GM21825 (cell line): ENCODE measurements around the gene UBL7.

ENCODE experiments used
- ATAC-seq: cut with Tn5 transposase; IDR thresholded peaks from one replicate; pipeline ENCODE4 v1.9.1; 2021; ENCODE audit warnings: mild to moderate bottlenecking, moderate library complexity; ENCODE audit not compliant: unreplicated experiment

The UBL7 gene

DNA sequence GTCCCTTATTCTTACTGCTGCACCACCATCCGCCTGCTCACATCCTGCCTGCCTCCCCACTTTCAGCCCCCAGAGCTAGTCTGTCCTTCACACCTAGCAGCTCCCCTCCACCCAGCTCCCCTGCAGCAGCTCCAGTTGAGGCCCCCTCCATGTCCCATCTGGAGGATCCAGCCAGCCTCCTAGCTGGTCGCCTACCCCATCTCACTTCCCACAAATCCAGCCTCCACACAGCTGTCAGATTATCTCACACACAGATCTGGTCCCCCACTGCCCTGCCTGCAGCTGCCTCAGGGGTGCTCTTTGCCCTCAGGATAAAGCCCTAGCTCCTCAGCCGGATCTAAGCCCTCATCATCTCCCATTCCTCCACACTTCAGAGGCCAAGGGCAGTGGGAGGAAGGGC, 18.4 kb downstream of the UBL7 start:
- ATAC-seq = no peak

- ATAC-seq = no peak
Observed at GRCh38 chr15:74442063-74442462, 18.9 kb downstream of the UBL7 start.

GRCh38 chr15:74441248-74441941, 19.6 kb downstream of the UBL7 start:
- no peak for ATAC-seq

DNA sequence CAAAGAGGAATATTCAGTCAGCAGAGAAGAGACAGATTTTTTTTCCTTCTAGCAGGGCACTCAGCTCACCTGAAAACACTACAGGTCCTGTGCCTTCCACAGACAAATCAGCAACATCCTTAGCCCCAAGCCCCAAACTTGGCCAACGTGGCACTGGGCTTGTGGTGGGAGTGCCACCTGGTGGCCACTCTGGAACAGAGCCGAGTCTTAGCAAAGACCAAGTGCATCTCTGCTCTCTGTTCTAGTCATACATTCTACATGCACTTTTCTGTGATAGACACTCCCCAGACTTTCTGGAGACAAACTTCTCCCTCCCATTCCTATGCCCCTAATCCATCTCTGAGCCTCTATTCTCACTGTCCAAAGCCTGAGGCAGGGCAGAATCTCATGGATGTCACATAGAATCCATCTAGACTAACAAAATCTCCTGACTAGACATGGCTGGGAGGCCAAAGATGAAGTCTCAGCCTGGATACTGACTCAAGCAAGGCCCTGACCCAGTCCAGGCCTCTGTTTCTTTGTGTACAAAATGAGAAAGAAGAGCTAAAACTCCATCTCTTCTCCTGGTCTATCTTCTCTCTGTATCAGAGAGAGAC, 22.1 kb downstream of the UBL7 start:
- peak; percentile 45 for ATAC-seq

DNA sequence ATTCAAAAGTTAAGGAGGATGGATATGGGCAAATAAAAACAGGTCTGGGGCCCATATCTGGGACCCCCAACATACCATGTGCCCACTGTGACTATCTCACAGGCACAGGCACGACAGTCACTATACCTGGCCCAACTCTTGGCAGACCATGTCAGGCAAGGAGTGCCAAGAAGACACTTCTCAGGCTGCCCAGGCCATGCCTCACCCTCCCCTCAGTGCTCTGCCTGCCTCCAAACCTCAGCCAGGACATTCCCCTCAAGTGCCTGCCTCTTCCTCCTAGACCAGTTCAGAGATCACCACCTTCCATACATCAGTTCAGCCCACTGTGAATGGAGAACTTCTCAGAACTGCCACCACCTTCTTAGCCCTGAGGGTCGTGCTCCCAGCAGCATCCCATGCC, 22.8 kb downstream of the UBL7 start:
- no peak for ATAC-seq

GRCh38 chr15:74434263-74435136, 26.5 kb downstream of the UBL7 start:
- no peak for ATAC-seq

DNA sequence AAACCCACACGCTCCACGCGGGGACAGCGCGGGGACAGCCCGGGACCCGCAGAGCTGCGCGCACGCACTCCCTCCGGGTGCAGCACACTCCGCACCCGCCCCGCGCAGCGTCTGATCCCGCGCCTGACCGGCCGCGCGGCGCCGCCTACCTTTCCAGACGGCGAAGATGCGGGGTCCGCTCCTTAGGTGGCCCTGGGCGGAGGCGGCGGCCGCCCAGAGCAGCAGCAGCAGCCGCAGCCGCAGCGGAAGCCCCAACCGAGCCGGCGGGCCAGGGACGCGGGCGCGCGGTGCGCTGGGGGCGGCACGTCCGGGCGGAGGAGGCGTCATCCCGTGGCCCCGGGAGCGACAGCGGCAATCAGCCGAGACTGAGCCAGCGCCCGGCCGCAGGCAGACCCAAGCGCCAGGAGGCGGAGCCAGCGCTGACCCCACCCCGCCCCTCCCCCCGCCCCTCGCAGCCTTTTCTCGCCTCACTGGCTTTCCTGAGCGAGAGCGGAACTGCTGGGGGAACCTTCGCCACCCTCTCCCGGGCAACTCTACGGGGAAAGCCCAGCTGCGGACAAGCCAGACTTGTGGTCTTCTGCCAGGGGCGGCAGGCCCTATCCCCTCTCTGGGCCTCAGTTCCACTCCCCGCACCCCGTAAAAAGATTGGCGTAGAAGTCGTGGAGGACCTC, 27.2 kb downstream of the UBL7 start, which contains the start of gene SEMA7A:
SEMA7A (minus strand) TSS at position 367 of the 671 bp plus-strand sequence; CDS start at position 327, 40 bp downstream.
- ATAC-seq = peak; percentile 64

GRCh38 chr15:74432968-74433591, 27.9 kb downstream of the UBL7 start:
- peak; percentile 10 for ATAC-seq

DNA sequence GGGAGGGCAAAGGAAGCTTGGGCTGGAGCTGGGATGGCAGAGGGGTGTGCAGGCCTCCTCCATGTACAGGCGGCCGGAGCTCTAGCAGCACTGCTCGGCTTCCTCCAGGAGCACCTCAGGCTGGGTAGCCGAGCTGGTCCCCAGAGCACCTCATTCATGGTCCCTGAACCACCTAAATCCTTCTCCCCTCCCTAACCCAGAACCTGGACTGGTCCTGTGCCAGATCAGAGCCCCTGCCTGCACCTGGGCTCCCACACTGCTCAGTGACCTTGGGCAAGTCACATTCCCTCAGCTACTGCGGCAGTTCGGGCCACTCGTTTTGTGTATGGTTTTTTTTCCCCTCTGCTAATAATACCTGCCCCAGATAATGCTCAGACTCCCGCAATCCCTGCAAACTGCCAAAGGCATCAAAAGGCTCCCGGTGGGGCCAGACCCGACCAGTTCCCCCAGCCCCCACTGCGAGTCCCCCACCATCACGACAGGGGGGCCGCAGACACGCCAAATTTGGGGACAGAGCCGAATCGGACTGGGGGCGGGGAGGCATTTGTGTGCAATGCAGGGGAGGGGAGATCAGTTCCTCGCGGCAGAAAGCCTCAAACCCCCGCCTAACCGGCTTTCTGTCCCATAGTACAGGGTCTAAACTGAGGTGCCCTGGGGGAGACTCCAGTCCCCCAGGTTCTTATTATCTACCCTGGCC, 28.5 kb downstream of the UBL7 start:
- no peak for ATAC-seq

GRCh38 chr15:74431645-74432044, 29.3 kb downstream of the UBL7 start:
- no peak for ATAC-seq

DNA sequence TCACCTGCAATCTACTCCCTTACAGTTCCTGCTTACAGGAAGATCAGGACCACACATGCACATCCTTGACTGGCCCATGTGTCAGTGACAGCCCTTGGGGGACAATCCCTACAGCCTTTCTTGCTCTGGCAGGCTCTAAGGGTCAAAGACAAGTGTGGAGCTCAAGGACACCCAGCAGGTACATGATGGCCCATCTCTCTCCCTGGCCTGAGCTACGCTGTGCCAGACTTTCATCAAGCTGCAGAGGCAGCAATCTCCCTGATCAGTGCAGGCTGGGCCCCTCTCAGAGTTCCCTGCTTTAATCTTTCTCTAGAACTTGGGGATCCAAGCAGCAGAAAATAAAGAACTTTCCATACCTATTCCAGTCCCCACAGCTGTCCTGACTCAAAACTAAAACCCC, 29.8 kb downstream of the UBL7 start:
- ATAC-seq = no peak

- ATAC-seq = no peak
Observed at GRCh38 chr15:74430510-74430951, 30.4 kb downstream of the UBL7 start.

DNA sequence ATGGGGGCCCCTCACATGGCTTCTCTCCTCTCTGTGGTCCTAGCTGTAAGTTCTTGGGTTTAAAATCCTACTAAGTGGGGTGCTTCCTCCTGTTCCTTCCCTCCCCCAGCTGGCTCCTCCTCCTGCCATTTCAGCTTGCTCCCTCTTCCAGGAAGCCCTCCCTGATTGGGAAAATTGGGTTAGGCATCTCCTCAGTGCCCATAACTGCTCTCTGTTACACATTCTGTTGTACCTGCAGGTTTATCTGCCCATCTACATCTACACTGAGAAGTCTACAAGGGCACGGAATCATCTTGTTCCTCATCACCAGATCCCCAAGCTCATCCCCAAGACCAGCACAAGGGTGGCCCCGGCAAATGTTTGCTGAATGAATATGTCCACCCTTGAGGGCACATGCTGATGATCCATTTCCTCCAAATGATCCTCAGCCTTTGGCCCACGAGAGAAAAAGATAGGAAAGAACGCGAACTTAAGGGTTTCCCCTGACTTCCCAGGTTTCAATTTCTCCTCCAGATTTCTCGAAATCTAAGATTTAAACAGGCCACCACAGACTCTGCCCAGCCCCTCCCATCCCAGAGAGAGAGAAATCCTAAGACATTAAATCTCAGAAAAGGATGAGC, 31.1 kb downstream of the UBL7 start:
- no peak for ATAC-seq

DNA sequence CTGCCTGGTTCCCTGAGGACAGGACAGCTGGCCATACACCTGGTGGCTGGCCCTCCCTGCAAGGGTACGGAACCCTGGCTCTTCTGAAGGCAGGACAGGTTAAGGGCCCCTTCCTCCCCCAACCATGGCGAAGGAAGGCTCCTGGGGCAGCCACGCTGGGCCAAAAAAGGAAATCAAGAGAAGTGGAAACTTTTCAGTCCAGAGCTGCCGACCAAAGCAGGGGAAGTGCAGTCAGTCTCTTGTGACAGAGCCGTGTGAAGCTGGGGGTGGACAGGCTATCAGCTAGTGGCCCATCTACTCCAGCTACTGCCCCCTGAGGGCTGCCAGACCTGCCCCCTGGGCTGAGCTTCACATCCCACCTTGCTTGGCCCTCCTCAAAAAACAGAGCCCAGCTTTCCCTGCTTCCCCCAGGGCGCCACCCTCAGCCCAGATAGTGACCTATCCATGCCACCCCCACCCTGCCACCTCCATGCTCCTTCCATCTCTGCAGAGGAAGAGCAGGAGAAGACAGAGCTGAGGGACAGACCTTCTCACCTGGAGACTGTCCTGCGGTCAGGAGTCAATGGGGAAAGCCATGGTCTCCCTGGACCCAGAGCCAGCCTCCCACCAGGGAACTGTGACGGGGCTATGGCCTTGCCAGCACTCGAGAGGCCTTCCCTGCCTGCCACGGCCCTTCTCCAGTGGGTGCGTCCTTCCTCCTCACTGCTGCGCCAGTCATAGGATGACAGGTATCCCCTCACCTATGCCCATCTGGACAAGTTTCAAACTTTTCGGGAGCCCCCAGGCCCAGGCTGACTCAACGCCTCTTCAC, 31.8 kb downstream of the UBL7 start:
- no peak for ATAC-seq

DNA sequence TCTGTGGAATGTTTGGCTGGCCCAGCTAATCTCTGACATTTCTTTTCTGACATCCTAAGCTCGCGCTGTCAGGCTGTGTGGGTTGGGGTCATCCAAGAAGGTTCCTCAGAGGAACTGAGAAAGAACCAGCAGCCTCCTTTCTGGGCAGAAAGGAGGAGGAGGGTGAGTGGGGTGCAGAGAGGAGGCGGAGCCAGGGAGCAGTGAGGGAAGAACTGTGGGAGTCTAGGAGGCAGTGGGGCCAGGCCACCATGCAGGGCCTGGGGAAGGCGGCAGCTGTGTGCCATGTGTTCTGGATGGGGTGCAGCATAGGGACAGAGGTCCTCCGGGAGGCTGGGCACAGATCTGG, 32.5 kb downstream of the UBL7 start:
- ATAC-seq = no peak

DNA sequence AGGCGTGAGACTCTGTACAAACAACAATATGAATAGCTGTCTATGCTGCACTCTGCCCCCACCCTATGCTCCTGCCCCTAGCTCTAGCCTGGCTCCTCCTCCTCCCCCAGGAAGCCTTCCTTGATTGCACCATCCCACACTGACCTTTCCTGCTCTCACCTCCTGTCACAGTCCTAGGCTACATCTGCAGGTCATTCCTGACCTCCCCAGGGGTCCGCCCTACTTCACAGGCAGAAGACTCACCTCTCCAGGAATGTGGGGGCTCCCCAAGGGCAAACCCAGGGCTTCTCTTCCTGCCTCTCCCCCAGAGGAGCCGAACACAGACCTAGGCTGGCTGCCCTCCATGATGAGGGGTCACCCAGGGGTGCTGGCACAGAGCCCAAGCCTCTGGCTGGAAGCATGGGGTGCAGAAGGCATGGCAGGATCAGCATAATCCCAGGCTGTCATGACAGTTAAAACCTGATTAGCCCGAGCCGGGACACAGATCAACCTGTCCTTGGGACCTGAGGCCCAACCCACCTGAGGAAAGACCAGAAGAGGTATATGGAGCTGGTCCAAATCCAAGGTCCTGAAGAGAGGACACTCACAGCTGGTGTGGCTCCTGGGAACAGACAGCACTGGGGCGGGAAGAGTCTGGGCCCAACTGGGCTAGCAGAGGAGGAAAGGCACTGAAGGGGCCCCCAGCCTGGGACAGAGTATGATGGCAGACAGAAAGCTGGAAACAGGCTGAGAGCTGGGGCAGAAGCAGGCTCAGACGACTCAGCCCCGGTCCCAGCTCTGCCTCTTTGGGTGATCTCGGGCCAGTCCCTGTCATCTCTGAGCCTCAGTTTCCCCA, 33.1 kb downstream of the UBL7 start:
- no peak for ATAC-seq

DNA sequence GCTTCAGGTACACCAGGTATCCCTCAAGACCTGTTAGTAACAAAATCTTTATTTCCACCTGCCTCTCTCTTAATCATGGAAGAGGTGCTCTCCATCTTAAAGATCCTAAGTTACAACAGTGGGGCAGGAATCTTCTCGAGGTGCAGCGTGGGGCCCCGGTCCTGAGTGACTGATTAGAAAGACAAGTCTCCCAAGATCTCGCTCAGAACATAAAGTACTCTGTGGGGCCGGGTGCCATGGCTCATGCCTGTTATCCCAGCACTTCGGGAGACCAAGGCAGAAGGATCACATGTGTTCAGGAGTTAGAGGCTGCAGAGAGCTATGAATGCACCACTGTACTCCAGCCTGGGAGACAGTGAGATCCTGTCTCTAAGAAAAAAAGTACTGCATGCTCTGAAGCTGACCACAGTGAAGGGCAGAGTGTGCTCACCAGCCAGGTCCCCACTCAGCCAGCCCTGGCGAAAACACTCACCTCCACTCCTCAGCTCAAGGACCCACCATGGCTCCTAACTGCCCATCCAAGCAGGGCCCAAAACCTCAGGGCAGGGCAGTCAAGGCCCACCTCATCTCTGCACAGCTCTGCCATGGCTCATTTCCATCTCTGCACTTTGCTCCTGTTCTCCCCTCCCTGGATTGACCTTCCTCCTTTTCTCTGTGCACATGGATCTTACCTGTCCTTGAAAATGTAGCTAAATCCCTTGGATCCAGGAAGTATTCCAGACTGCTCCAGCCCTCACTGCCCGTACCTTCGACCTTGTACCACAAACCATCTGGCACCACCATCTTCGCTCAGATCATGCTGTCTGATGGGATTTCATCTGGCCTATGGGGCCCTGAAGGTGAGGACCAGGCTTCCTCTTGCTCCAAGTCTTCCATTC, 34.3 kb downstream of the UBL7 start:
- ATAC-seq = no peak
